ENCODE results near the gene RPE65.

Gene RPE65

DNA sequence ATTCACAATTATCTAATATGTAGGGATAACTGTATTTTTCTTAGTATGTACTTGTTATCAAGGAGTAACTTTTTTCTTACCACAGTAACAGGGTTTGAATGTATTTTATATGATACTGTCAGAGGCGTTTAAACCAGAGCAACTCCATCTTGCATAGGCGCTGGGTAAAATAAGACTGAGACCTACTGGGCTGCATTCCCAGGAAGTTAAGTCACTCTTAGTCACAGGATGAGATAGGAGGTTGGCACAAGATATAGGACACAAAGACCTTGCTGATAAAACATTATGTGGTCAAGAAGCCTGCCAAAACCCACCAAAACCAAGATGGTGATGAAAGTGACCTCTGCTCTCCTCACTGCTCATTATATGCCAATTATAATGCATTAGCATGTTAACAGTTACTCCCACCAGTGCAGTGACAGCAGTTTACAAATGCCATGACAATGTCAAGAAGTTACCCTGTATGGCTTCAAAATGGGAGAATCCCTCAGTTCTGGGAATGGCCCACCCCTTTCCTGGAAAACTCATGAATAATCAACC is 64.8 kb downstream of the RPE65 start:
- no peak overlapping the region for H3K4me3 ChIP-seq (ENCODE audit: low read depth, low read length)
- TF ChIP-seq, protein P1, sequence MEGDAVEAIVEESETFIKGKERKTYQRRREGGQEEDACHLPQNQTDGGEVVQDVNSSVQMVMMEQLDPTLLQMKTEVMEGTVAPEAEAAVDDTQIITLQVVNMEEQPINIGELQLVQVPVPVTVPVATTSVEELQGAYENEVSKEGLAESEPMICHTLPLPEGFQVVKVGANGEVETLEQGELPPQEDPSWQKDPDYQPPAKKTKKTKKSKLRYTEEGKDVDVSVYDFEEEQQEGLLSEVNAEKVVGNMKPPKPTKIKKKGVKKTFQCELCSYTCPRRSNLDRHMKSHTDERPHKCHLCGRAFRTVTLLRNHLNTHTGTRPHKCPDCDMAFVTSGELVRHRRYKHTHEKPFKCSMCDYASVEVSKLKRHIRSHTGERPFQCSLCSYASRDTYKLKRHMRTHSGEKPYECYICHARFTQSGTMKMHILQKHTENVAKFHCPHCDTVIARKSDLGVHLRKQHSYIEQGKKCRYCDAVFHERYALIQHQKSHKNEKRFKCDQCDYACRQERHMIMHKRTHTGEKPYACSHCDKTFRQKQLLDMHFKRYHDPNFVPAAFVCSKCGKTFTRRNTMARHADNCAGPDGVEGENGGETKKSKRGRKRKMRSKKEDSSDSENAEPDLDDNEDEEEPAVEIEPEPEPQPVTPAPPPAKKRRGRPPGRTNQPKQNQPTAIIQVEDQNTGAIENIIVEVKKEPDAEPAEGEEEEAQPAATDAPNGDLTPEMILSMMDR (IDR thresholded peaks at IDR 0.05; ENCODE audit: low read depth, low read length): no peak
- no peak for TF ChIP-seq MYC (IDR thresholded peaks at IDR 0.05; ENCODE audit: low read depth, low read length)
- TF ChIP-seq POLR2A (IDR thresholded peaks at IDR 0.05; ENCODE audit: extremely low read depth, insufficient read length): no peak
- TF ChIP-seq, protein P2, sequence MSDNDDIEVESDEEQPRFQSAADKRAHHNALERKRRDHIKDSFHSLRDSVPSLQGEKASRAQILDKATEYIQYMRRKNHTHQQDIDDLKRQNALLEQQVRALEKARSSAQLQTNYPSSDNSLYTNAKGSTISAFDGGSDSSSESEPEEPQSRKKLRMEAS (IDR thresholded peaks at IDR 0.05; ENCODE audit: low read depth, low read length): no peak
- DNase-seq (ENCODE audit: low read depth): no peak

DNA sequence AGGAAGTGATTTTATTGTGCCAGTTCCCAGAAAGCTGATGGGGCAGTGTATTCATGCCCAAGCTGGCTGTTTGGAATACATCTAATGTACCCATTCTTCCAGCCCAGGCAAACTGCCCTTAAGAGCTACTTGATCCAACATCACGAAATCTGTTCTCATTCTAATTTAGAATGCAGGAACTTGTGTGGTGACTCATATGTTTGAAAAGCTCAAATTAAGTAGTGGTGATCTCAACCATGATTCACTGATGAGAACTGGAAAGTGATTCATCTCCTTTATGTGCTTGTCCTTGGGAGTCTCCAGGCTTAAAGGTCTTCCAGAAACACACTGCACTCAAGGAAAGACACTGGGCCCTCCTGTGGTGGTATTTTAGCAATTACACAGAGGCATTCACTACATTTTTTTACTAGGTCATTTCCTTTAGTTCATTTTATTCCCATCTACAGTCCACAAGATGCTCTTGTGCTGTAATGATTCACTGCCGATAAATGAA is 65.4 kb downstream of the RPE65 start:
- TF ChIP-seq, protein P1 (IDR thresholded peaks at IDR 0.05; ENCODE audit: low read depth, low read length): no peak
- TF ChIP-seq POLR2A (IDR thresholded peaks at IDR 0.05; ENCODE audit: extremely low read depth, insufficient read length) (no peak), MYC (IDR thresholded peaks at IDR 0.05; ENCODE audit: low read depth, low read length) (no peak)
- TF ChIP-seq, protein P2 (IDR thresholded peaks at IDR 0.05; ENCODE audit: low read depth, low read length): no peak
- no peak overlapping the region for H3K4me3 ChIP-seq (ENCODE audit: low read depth, low read length)
- DNase-seq (ENCODE audit: low read depth): peak; percentile 2

DNA sequence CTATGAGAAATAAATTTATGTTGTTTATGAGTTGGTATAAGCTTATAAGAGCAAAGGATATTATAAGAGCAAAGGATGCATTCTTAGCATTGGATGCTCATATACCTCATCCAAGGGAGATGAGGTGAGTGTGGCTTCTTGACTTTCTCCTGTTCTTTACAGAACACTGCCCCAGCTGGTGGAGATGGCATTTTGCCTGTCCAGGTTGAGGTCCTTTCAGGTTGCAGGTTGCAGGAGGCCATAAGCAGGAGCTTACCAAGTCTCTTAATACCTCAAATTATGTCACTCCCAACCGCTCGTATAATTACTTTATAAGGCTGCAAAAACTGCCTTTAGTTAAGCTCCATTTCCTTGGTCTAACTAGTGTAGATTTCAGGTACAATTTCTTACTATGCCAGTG is 66.7 kb downstream of the RPE65 start:
- H3K4me3 ChIP-seq (ENCODE audit: low read depth, low read length): no peak overlapping the region
- no peak for DNase-seq (ENCODE audit: low read depth)
- TF ChIP-seq POLR2A (IDR thresholded peaks at IDR 0.05; ENCODE audit: extremely low read depth, insufficient read length) (no peak), MYC (IDR thresholded peaks at IDR 0.05; ENCODE audit: low read depth, low read length) (no peak)
- TF ChIP-seq, protein P2 (IDR thresholded peaks at IDR 0.05; ENCODE audit: low read depth, low read length): no peak
- TF ChIP-seq, protein P1 (IDR thresholded peaks at IDR 0.05; ENCODE audit: low read depth, low read length): no peak

DNA sequence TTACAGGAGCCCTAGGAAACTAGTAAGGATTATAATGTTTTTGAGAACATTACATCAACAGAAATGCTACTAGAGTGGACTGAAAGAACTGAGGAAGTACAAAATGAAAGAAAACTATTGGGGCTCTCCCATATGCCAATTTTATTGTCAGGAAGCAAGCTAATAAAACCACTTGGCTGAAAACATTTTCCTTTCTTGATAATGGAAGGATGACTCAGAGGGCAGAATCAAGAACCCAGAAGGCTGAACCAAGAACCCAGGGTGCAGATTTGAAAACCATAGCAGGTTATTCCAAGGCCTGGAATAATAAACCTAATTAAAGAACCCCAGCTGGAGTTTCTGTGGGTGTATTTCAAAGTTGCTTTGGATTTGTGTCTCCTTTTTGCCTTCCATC is 70.7 kb downstream of the RPE65 start:
- DNase-seq (ENCODE audit: low read depth): no peak

More for the DNA sequence above, 70.7 kb downstream of the RPE65 start:
- TF ChIP-seq, protein P2 (IDR thresholded peaks at IDR 0.05; ENCODE audit: low read depth, low read length): no peak
- TF ChIP-seq, protein P1 (IDR thresholded peaks at IDR 0.05; ENCODE audit: low read depth, low read length): no peak
- no peak for TF ChIP-seq POLR2A (IDR thresholded peaks at IDR 0.05; ENCODE audit: extremely low read depth, insufficient read length)
- no peak overlapping the region for H3K4me3 ChIP-seq (ENCODE audit: low read depth, low read length)

All from NB4 (cell line).